ENCODE data around the gene CHRNA3.

Gene CHRNA3

GRCh38 chr15:78645009-78645408 is 24.2 kb upstream of the CHRNA3 start:
- no peak overlapping the region for H3K4me2 ChIP-seq (ENCODE audit: low read length)
- H3K9me3 ChIP-seq (ENCODE audit: control insufficient read depth, insufficient read depth, low read length), result no peaks in the 10 kb centered on the region
- H3K27me3 ChIP-seq (ENCODE audit: control insufficient read depth, low read length), result no peaks in the 10 kb centered on the region
- no peaks in the 10 kb centered on the region for H3K4me1 ChIP-seq (ENCODE audit: control insufficient read depth, low read length)
- no peak overlapping the region for H3K4me3 ChIP-seq (ENCODE audit: low read length)
- no peaks in the 10 kb centered on the region for H3F3A ChIP-seq (ENCODE audit: control insufficient read depth, insufficient read depth)
- no peaks in the 10 kb centered on the region for H3K9me2 ChIP-seq (replicated peaks; ENCODE audit: control insufficient read depth, low read length)
- H3K79me2 ChIP-seq (ENCODE audit: control insufficient read depth, low read length), result no peaks in the 10 kb centered on the region
- no peak overlapping the region for H3K27ac ChIP-seq (ENCODE audit: low read depth, low read length)
- no peaks in the 10 kb centered on the region for H3K36me3 ChIP-seq (ENCODE audit: control insufficient read depth, low read length)
- no peaks in the 10 kb centered on the region for H4K20me1 ChIP-seq (ENCODE audit: control insufficient read depth, insufficient read depth, low read depth, low read length)
- no peak for TF ChIP-seq EZH2phosphoT487 (IDR thresholded peaks at IDR 0.05; ENCODE audit: borderline replicate concordance, low read length)
- TF ChIP-seq, protein P1, sequence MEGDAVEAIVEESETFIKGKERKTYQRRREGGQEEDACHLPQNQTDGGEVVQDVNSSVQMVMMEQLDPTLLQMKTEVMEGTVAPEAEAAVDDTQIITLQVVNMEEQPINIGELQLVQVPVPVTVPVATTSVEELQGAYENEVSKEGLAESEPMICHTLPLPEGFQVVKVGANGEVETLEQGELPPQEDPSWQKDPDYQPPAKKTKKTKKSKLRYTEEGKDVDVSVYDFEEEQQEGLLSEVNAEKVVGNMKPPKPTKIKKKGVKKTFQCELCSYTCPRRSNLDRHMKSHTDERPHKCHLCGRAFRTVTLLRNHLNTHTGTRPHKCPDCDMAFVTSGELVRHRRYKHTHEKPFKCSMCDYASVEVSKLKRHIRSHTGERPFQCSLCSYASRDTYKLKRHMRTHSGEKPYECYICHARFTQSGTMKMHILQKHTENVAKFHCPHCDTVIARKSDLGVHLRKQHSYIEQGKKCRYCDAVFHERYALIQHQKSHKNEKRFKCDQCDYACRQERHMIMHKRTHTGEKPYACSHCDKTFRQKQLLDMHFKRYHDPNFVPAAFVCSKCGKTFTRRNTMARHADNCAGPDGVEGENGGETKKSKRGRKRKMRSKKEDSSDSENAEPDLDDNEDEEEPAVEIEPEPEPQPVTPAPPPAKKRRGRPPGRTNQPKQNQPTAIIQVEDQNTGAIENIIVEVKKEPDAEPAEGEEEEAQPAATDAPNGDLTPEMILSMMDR (IDR thresholded peaks at IDR 0.05; ENCODE audit: low read depth, low read length, poor library complexity, severe bottlenecking), result no peak

- H4K20me1 ChIP-seq (ENCODE audit: control insufficient read depth, insufficient read depth, low read depth, low read length), result no peaks in the 10 kb centered on the region
- no peak overlapping the region for H3K4me3 ChIP-seq (ENCODE audit: low read length)
- TF ChIP-seq EZH2phosphoT487 (IDR thresholded peaks at IDR 0.05; ENCODE audit: borderline replicate concordance, low read length), result no peak
- TF ChIP-seq, protein P1 (IDR thresholded peaks at IDR 0.05; ENCODE audit: low read depth, low read length, poor library complexity, severe bottlenecking), result no peak
- no peak overlapping the region for H3K4me2 ChIP-seq (ENCODE audit: low read length)
- no peaks in the 10 kb centered on the region for H3K27me3 ChIP-seq (ENCODE audit: control insufficient read depth, low read length)
- no peaks in the 10 kb centered on the region for H3K36me3 ChIP-seq (ENCODE audit: control insufficient read depth, low read length)
- no peaks in the 10 kb centered on the region for H3F3A ChIP-seq (ENCODE audit: control insufficient read depth, insufficient read depth)
- no peaks in the 10 kb centered on the region for H3K4me1 ChIP-seq (ENCODE audit: control insufficient read depth, low read length)
- H3K27ac ChIP-seq (ENCODE audit: low read depth, low read length), result no peak overlapping the region
- no peaks in the 10 kb centered on the region for H3K9me2 ChIP-seq (replicated peaks; ENCODE audit: control insufficient read depth, low read length)
- no peaks in the 10 kb centered on the region for H3K79me2 ChIP-seq (ENCODE audit: control insufficient read depth, low read length)
- H3K9me3 ChIP-seq (ENCODE audit: control insufficient read depth, insufficient read depth, low read length), result no peaks in the 10 kb centered on the region
These were observed 21.5 kb upstream of the CHRNA3 start for GRCh38 chr15:78642331-78642730.

- no peaks in the 10 kb centered on the region for H3K79me2 ChIP-seq (ENCODE audit: control insufficient read depth, low read length)
- no peaks in the 10 kb centered on the region for H3K27me3 ChIP-seq (ENCODE audit: control insufficient read depth, low read length)
- H3K9me3 ChIP-seq (ENCODE audit: control insufficient read depth, insufficient read depth, low read length), result no peaks in the 10 kb centered on the region
- no peak for TF ChIP-seq EZH2phosphoT487 (IDR thresholded peaks at IDR 0.05; ENCODE audit: borderline replicate concordance, low read length)
- TF ChIP-seq, protein P1 (IDR thresholded peaks at IDR 0.05; ENCODE audit: low read depth, low read length, poor library complexity, severe bottlenecking), result no peak
- H3K4me1 ChIP-seq (ENCODE audit: control insufficient read depth, low read length), result no peaks in the 10 kb centered on the region
- no peaks in the 10 kb centered on the region for H3K9me2 ChIP-seq (replicated peaks; ENCODE audit: control insufficient read depth, low read length)
- H3K4me3 ChIP-seq (ENCODE audit: low read length), result no peak overlapping the region
- H3F3A ChIP-seq (ENCODE audit: control insufficient read depth, insufficient read depth), result no peaks in the 10 kb centered on the region
- no peak overlapping the region for H3K27ac ChIP-seq (ENCODE audit: low read depth, low read length)
- H3K4me2 ChIP-seq (ENCODE audit: low read length), result no peak overlapping the region
- H4K20me1 ChIP-seq (ENCODE audit: control insufficient read depth, insufficient read depth, low read depth, low read length), result no peaks in the 10 kb centered on the region
- no peaks in the 10 kb centered on the region for H3K36me3 ChIP-seq (ENCODE audit: control insufficient read depth, low read length)
These were observed 21.0 kb upstream of the CHRNA3 start for GRCh38 chr15:78641749-78642275.
